Activated naive CD4-positive, alpha-beta T cell treated with anti-CD3 and anti-CD28 coated beads, Interleukin-2, amount 10 ng/mL, durations not matched to agents 7 days and 5 days (primary cell): ENCODE results near the gene SLC37A1.

Source experiments
- CTCF ChIA-PET: fragments of 350-600 bp; sonication (Branson Sonifier 250); formaldehyde crosslinking; loops from one replicate; lab custom pipeline; 2021; ENCODE audit warnings: antibody characterized with exemption; lab: Charles Lee
- DNase-seq: peaks from one replicate; pipeline ENCODE4 v3.0.0-alpha.2; 2020
- H3K27ac Mint-ChIP-seq: one replicate; pipeline ENCODE4 v1.8.0; 2021; ENCODE audit warnings: mild to moderate bottlenecking, moderate library complexity, mixed read lengths
- H3K27me3 Mint-ChIP-seq: one replicate; pipeline ENCODE4 v1.8.0; 2021; ENCODE audit warnings: mild to moderate bottlenecking, mixed read lengths
- H3K36me3 Mint-ChIP-seq: one replicate; pipeline ENCODE4 v1.8.0; 2021; ENCODE audit warnings: mixed read lengths
- H3K4me1 Mint-ChIP-seq: one replicate; pipeline ENCODE4 v1.8.0; 2021; ENCODE audit warnings: mixed read lengths
- H3K4me3 Mint-ChIP-seq: one replicate; pipeline ENCODE4 v1.8.0; 2021; ENCODE audit warnings: mild to moderate bottlenecking, moderate library complexity, mixed read lengths
- H3K9me3 Mint-ChIP-seq: one replicate; pipeline ENCODE4 v1.8.0; 2021; ENCODE audit warnings: mixed read lengths

SLC37A1 gene

DNA sequence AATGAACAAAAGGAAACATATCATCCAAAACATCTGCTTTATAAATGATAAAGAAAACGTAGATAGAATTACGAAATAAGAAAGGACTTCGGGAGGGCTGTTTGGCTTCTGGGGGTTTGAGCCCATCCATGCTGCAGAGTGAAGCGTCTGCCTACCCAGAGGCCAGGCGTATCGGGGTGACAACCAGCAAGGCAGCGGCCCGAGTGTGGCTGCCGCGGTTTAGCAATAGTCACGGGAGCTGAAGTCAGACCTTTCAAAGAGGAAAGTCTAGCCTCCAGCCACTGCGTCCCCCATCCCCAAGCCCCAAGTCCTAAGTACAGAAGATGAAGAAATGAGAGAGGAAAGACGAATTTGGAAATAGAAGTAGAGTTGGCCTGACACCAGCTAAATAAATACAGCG, 8.6 kb downstream of the SLC37A1 start:
- no peak overlapping the region for H3K4me3 Mint-ChIP-seq
- H3K36me3 Mint-ChIP-seq, result peaks cover 88% of the 10 kb centered on the region
- peaks cover 45% of the 10 kb centered on the region for H3K4me1 Mint-ChIP-seq
- DNase-seq, result no peak
- H3K27me3 Mint-ChIP-seq, result no peaks in the 10 kb centered on the region
- no peak overlapping the region for H3K27ac Mint-ChIP-seq
- CTCF ChIA-PET, result no interaction called here
- no peaks in the 10 kb centered on the region for H3K9me3 Mint-ChIP-seq

- DNase-seq, result no peak
- Mint-ChIP-seq H3K9me3 (no peaks in the 10 kb centered on the region), H3K4me3 (no peak overlapping the region), H3K27ac (no peak overlapping the region), H3K4me1 (peaks cover 48% of the 10 kb centered on the region), H3K36me3 (peaks cover 83% of the 10 kb centered on the region), H3K27me3 (no peaks in the 10 kb centered on the region)
- CTCF ChIA-PET, result no interaction called here
Observed at GRCh38 chr21:42522771-42523170, 9.1 kb downstream of the SLC37A1 start.

DNA sequence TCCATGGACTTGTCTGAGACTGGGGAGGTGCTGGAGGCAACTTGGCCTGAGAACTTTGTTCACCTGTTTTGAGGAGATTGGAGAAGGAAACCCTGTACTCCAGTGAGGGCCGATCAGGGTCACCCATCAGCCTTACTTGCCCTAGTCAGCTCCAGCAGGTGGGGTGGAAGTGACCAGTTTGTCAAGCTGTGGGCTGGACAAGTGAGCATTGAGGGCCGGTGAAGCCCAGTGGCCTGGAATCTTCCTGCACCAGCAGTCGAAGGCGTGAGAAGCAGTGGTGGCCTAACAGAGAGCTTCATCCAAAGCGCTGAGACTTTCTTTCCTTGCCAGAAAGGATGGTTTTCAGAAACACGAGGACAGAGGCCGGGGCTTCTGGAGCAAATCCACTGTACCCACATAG, 9.6 kb downstream of the SLC37A1 start:
- no peak for DNase-seq
- H3K27me3 Mint-ChIP-seq, result no peaks in the 10 kb centered on the region
- peaks cover 83% of the 10 kb centered on the region for H3K36me3 Mint-ChIP-seq
- no peaks in the 10 kb centered on the region for H3K9me3 Mint-ChIP-seq
- no peak overlapping the region for H3K27ac Mint-ChIP-seq
- H3K4me3 Mint-ChIP-seq, result no peak overlapping the region
- peaks cover 52% of the 10 kb centered on the region for H3K4me1 Mint-ChIP-seq
- CTCF ChIA-PET, result no interaction called here

GRCh38 chr21:42523941-42524340, 10.3 kb downstream of the SLC37A1 start:
- H3K27ac Mint-ChIP-seq, result no peak overlapping the region
- peaks cover 59% of the 10 kb centered on the region for H3K4me1 Mint-ChIP-seq
- no peaks in the 10 kb centered on the region for H3K27me3 Mint-ChIP-seq
- peaks cover 76% of the 10 kb centered on the region for H3K36me3 Mint-ChIP-seq
- H3K4me3 Mint-ChIP-seq, result no peak overlapping the region
- no peak for DNase-seq
- CTCF ChIA-PET, result interaction anchor here (1.8 kb wide), 1 partner anchor 10 kb away, joined by 4 read pairs; the partner anchor contains the start of gene SLC37A1
- no peaks in the 10 kb centered on the region for H3K9me3 Mint-ChIP-seq

DNA sequence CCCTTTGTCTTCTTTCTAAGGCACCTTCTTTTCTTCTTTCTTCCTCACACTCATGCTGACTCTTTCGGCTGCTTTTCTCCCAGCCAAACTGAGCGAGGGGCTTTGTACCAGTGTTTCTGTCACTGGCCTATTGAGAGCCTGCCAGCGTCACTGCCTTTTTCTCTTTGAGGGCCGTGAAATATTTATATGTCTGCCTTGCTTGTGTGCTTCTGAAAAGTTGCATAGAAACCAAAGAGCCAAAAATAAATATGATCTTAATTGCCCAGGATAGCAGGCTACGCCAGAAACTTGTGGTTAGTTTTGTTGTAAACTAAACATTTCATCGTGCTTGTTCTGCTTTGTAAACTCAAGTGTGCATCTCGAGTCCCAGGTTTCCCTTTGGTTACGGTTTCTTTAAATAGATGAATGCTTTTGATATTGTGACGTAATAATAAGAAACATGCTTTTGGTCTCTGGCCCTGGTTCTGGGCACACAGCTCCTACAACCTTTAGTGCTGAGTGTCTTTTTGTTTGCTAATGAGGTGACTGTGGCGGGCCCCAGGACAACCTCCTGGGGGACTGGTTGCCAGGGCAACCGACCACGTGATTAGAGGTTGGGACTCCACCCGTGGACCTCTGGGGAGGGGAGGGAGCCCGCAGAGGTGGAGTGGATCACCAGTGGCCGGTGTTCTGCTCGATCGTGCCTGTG, 10.8 kb downstream of the SLC37A1 start:
- Mint-ChIP-seq H3K4me3 (no peak overlapping the region), H3K4me1 (peaks cover 63% of the 10 kb centered on the region), H3K27ac (peak overlapping the region; percentile 73), H3K9me3 (no peaks in the 10 kb centered on the region), H3K36me3 (peaks cover 72% of the 10 kb centered on the region), H3K27me3 (no peaks in the 10 kb centered on the region)
- CTCF ChIA-PET, result interaction anchor here (1.7 to 1.8 kb wide), 2 partner anchors 10 to 215 kb away, joined by 4 read pairs; partner anchors contain the start of gene SLC37A1
- peak; percentile 56 for DNase-seq

- H3K36me3 Mint-ChIP-seq, result peaks cover 72% of the 10 kb centered on the region
- DNase-seq, result no peak
- H3K27ac Mint-ChIP-seq, result peak overlapping the region; percentile 73
- CTCF ChIA-PET, result interaction anchor here (0.9 to 1.8 kb wide), 4 partner anchors 11 to 216 kb away, joined by 3 to 4 read pairs (median 4); partner anchors contain the start of gene SLC37A1
- no peaks in the 10 kb centered on the region for H3K9me3 Mint-ChIP-seq
- peaks cover 66% of the 10 kb centered on the region for H3K4me1 Mint-ChIP-seq
- H3K27me3 Mint-ChIP-seq, result no peaks in the 10 kb centered on the region
- H3K4me3 Mint-ChIP-seq, result no peak overlapping the region
Observed at GRCh38 chr21:42525029-42525581, 11.5 kb downstream of the SLC37A1 start.

- peaks cover 68% of the 10 kb centered on the region for H3K4me1 Mint-ChIP-seq
- CTCF ChIA-PET, result interaction anchor here (0.9 to 1.7 kb wide), 3 partner anchors 17 to 216 kb away, joined by 3 to 4 read pairs (median 3); no protein-coding TSS in a partner anchor
- peak overlapping the region; percentile 78 for H3K27ac Mint-ChIP-seq
- no peaks in the 10 kb centered on the region for H3K27me3 Mint-ChIP-seq
- H3K4me3 Mint-ChIP-seq, result no peak overlapping the region
- H3K36me3 Mint-ChIP-seq, result peaks cover 70% of the 10 kb centered on the region
- no peaks in the 10 kb centered on the region for H3K9me3 Mint-ChIP-seq
- DNase-seq, result no peak
Observed at GRCh38 chr21:42525676-42526378, 12.2 kb downstream of the SLC37A1 start.

GRCh38 chr21:42526379-42526727, 12.7 kb downstream of the SLC37A1 start:
- H3K36me3 Mint-ChIP-seq, result peaks cover 68% of the 10 kb centered on the region
- no peak overlapping the region for H3K4me3 Mint-ChIP-seq
- CTCF ChIA-PET, result interaction anchor here (1.2 kb wide), 1 partner anchor 59 kb away, joined by 3 read pairs; no protein-coding TSS in a partner anchor
- H3K27ac Mint-ChIP-seq, result peak overlapping the region; percentile 78
- peak; percentile 11 for DNase-seq
- peaks cover 70% of the 10 kb centered on the region for H3K4me1 Mint-ChIP-seq
- no peaks in the 10 kb centered on the region for H3K27me3 Mint-ChIP-seq
- H3K9me3 Mint-ChIP-seq, result no peaks in the 10 kb centered on the region

- Mint-ChIP-seq H3K27ac (peak overlapping the region; percentile 98), H3K36me3 (peaks cover 62% of the 10 kb centered on the region)
Observed at GRCh38 chr21:42527127-42527488, 13.5 kb downstream of the SLC37A1 start.

DNA sequence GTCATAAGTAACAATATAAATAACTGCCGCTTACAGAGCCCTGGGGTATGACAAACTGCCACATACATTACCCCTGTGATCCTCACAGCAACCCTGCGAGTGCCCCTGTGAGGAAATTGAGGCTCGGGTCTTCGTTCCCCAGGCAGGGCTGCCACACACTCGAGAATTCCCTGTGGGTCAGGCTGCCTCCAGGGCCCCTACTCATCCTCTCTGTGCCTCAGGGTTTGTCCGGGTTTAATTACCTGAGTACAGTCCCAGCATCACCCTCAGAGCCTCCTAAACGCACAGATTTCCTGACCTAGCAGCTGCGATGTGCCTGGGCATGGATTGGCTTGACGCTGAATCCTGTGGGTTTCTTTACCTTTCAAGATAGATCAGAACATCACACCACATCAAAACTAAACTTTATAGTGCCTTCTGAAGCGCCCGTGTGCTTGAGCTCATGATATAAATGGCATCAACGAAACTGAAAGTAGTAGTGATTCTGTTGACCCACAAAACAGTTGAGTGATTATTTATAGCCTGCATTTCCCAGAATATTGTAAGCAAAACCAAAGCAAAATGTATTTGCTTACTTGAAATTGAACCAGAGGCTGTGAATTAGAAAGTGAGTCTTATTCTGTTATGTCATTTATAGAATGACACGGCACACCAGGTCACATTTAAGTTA, 14.0 kb downstream of the SLC37A1 start:
- H3K9me3 Mint-ChIP-seq, result no peaks in the 10 kb centered on the region
- CTCF ChIA-PET, result interaction anchor here (1.1 to 1.7 kb wide), 3 partner anchors 8 to 63 kb away, joined by 3 to 4 read pairs (median 3); no protein-coding TSS in a partner anchor
- no peaks in the 10 kb centered on the region for H3K27me3 Mint-ChIP-seq
- peak overlapping the region; percentile 98 for H3K27ac Mint-ChIP-seq
- peaks cover 73% of the 10 kb centered on the region for H3K4me1 Mint-ChIP-seq
- peak; percentile 85 for DNase-seq
- H3K4me3 Mint-ChIP-seq, result peak overlapping the region; percentile 62
- peaks cover 61% of the 10 kb centered on the region for H3K36me3 Mint-ChIP-seq

More at GRCh38 chr21:42527127-42527488, 13.5 kb downstream of the SLC37A1 start:
- CTCF ChIA-PET, result interaction anchor here (1.1 to 1.4 kb wide), 2 partner anchors 9 to 60 kb away, joined by 3 to 4 read pairs; no protein-coding TSS in a partner anchor
- no peak for DNase-seq
- Mint-ChIP-seq H3K4me1 (peaks cover 70% of the 10 kb centered on the region), H3K27me3 (no peaks in the 10 kb centered on the region), H3K4me3 (peak overlapping the region; percentile 62), H3K9me3 (no peaks in the 10 kb centered on the region)

DNA sequence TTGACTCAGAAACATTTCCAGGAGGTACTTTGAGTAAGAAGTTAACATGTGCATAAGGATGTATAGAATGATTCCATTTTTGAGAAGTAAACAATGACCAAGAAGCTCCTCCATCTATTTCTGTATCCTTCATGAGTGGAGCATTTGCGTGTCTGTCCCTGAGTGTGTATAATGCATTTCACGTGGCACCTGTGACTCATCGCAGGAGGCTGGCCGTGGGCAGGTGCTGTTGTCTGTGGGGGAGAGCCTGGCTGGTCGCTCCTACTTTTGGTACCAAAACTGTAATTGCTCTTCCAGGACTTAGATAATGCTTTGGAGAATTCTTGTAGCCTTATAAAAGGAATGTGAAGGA, 16.5 kb downstream of the SLC37A1 start:
- H3K9me3 Mint-ChIP-seq, result no peaks in the 10 kb centered on the region
- H3K27me3 Mint-ChIP-seq, result no peaks in the 10 kb centered on the region
- peak overlapping the region; percentile 30 for H3K27ac Mint-ChIP-seq
- H3K4me3 Mint-ChIP-seq, result no peak overlapping the region
- H3K4me1 Mint-ChIP-seq, result peaks cover 74% of the 10 kb centered on the region
- CTCF ChIA-PET, result no interaction called here
- H3K36me3 Mint-ChIP-seq, result peaks cover 44% of the 10 kb centered on the region
- no peak for DNase-seq

DNA sequence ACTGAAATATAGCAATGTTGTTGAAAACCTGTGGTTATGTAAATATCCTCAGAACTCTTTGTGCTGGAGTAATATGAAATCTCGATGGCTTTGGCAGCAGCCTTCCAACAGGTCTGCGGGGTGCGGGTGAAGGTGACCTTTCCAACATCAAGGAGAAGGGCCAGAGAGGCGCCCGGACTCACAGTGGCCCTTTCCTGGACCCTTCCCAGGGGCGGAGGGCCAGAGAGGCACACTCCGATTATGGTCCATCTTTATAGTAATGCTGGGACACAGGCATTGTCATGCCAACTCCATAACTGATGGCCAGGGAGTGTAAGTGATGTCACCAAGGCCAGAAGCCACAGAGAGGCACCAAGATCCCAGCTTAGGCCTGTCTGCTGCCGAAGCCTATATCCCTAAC, 18.1 kb downstream of the SLC37A1 start:
- CTCF ChIA-PET, result no interaction called here
- Mint-ChIP-seq H3K27me3 (no peaks in the 10 kb centered on the region), H3K27ac (no peak overlapping the region), H3K4me3 (no peak overlapping the region), H3K4me1 (peaks cover 59% of the 10 kb centered on the region), H3K36me3 (peaks cover 38% of the 10 kb centered on the region), H3K9me3 (no peaks in the 10 kb centered on the region)
- DNase-seq, result no peak

DNA sequence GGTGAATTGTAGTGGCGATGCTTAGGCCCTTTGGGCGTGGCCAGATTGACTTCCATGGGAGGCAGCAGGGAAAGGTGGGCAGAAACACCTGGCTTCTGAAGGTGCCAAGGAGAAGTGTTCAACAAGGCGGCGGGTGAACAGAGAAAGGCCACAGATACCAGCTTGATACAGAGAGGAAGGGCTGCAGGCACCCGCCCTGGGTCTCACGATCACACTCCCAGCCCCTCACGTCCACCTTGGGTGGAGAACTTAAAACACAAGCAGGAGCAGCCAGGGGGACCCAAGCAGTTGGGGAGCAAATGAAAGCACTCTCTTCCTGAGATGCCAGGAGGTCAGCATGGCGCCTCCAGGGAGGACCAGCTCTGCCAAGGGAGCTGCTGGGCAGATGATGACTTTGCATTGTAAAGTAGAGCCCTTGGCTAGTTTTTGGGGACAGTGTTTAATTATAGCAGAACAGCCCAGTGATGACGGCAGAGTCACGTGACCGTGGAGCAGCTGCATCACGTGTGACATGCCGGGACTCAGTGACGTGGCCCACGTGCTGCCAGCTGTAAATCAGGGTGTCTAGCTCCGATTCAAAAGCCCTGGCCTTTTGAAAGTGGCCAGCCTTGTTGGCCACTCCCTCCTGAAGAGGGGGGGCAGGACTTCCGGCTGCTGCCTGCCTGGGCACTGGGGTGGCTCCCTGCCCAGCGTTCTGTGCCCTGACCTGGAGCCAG, 19.0 kb downstream of the SLC37A1 start:
- Mint-ChIP-seq H3K36me3 (peaks cover 35% of the 10 kb centered on the region), H3K4me1 (peaks cover 50% of the 10 kb centered on the region), H3K27me3 (no peaks in the 10 kb centered on the region), H3K27ac (no peak overlapping the region), H3K4me3 (no peak overlapping the region), H3K9me3 (no peaks in the 10 kb centered on the region)
- peak; percentile 13 for DNase-seq
- CTCF ChIA-PET, result no interaction called here
